ENCODE results near the gene AANAT.
A peak's percentile ranks its signal among the peaks of the same experiment; 100 is the strongest.
"Not testable (repeated sequence)": the region's sequence is repeated elsewhere in the genome, so short reads cannot be mapped to it uniquely, and the experiment has no call there.

AANAT gene

GRCh38 chr17:76500074-76500746 is 32.8 kb downstream of the AANAT start:
- Mint-ChIP-seq H3K27ac (no peak overlapping the region), H3K4me1 (ENCODE audit: low read depth) (peaks cover 33% of the 10 kb centered on the region), H3K36me3 (no peaks in the 10 kb centered on the region), H3K9me3 (ENCODE audit: low read depth) (no peaks in the 10 kb centered on the region), H3K27me3 (no peaks in the 10 kb centered on the region), H3K4me3 (peak overlapping the region; percentile 91)

GRCh38 chr17:76500747-76501017 is 33.3 kb downstream of the AANAT start:
- H3K27ac Mint-ChIP-seq: no peak overlapping the region
- no peaks in the 10 kb centered on the region for H3K36me3 Mint-ChIP-seq
- no peaks in the 10 kb centered on the region for H3K27me3 Mint-ChIP-seq
- peak overlapping the region; percentile 91 for H3K4me3 Mint-ChIP-seq
- peaks cover 33% of the 10 kb centered on the region for H3K4me1 Mint-ChIP-seq (ENCODE audit: low read depth)
- no peaks in the 10 kb centered on the region for H3K9me3 Mint-ChIP-seq (ENCODE audit: low read depth)

GRCh38 chr17:76501018-76501826 is 33.8 kb downstream of the AANAT start, which contains the start of gene RHBDF2:
TSS of gene RHBDF2 (minus strand) at chr17:76501423. CDS start at chr17:76481524, 19,899 bp downstream.
- peak within 1 kb of the TSS; percentile 91 for H3K4me3 Mint-ChIP-seq
- no peaks in the 10 kb centered on the region for H3K36me3 Mint-ChIP-seq
- H3K9me3 Mint-ChIP-seq (ENCODE audit: low read depth): no peaks in the 10 kb centered on the region
- H3K4me1 Mint-ChIP-seq (ENCODE audit: low read depth): peaks cover 33% of the 10 kb centered on the region
- H3K27me3 Mint-ChIP-seq: no peaks in the 10 kb centered on the region
- H3K27ac Mint-ChIP-seq: peak within 1 kb of the TSS; percentile 86

- peak overlapping the region; percentile 86 for H3K27ac Mint-ChIP-seq
Observed at GRCh38 chr17:76501827-76502307, 34.5 kb downstream of the AANAT start.

GRCh38 chr17:76502341-76503211 is 35.2 kb downstream of the AANAT start:
- Mint-ChIP-seq H3K4me3 (no peak overlapping the region), H3K36me3 (no peaks in the 10 kb centered on the region), H3K9me3 (ENCODE audit: low read depth) (no peaks in the 10 kb centered on the region), H3K4me1 (ENCODE audit: low read depth) (peaks cover 31% of the 10 kb centered on the region), H3K27me3 (no peaks in the 10 kb centered on the region), H3K27ac (no peak overlapping the region)

More at GRCh38 chr17:76501827-76502307, 34.5 kb downstream of the AANAT start:
- no peaks in the 10 kb centered on the region for H3K9me3 Mint-ChIP-seq (ENCODE audit: low read depth)
- H3K4me1 Mint-ChIP-seq (ENCODE audit: low read depth): peaks cover 33% of the 10 kb centered on the region
- no peaks in the 10 kb centered on the region for H3K36me3 Mint-ChIP-seq
- H3K27me3 Mint-ChIP-seq: no peaks in the 10 kb centered on the region
- H3K4me3 Mint-ChIP-seq: peak overlapping the region; percentile 85

- H3K9me3 Mint-ChIP-seq (ENCODE audit: low read depth): no peaks in the 10 kb centered on the region
- peaks cover 19% of the 10 kb centered on the region for H3K4me1 Mint-ChIP-seq (ENCODE audit: low read depth)
- no peaks in the 10 kb centered on the region for H3K27me3 Mint-ChIP-seq
- H3K27ac Mint-ChIP-seq: peak overlapping the region; percentile 70
- no peaks in the 10 kb centered on the region for H3K36me3 Mint-ChIP-seq
- no peak overlapping the region for H3K4me3 Mint-ChIP-seq
Observed at GRCh38 chr17:76504117-76504516, 36.7 kb downstream of the AANAT start.

- Mint-ChIP-seq H3K27me3 (no peaks in the 10 kb centered on the region), H3K27ac (peak overlapping the region; percentile 34), H3K36me3 (no peaks in the 10 kb centered on the region), H3K4me3 (no peak overlapping the region), H3K4me1 (ENCODE audit: low read depth) (peaks cover 11% of the 10 kb centered on the region), H3K9me3 (ENCODE audit: low read depth) (no peaks in the 10 kb centered on the region)
Observed at GRCh38 chr17:76506408-76507345, 39.3 kb downstream of the AANAT start.

- not testable (repeated sequence) for H3K36me3 Mint-ChIP-seq; H3K9me3 Mint-ChIP-seq (ENCODE audit: low read depth); H3K4me3 Mint-ChIP-seq; H3K27me3 Mint-ChIP-seq
- H3K27ac Mint-ChIP-seq: peak overlapping the region; percentile 50
- peaks cover 16% of the 10 kb centered on the region for H3K4me1 Mint-ChIP-seq (ENCODE audit: low read depth)
Observed at GRCh38 chr17:76508472-76509063, 41.2 kb downstream of the AANAT start.

GRCh38 chr17:76510831-76511244 is 43.4 kb downstream of the AANAT start:
- Mint-ChIP-seq H3K9me3 (ENCODE audit: low read depth) (no peaks in the 10 kb centered on the region), H3K27me3 (no peaks in the 10 kb centered on the region), H3K36me3 (no peaks in the 10 kb centered on the region), H3K4me1 (ENCODE audit: low read depth) (peaks cover 28% of the 10 kb centered on the region), H3K27ac (no peak overlapping the region), H3K4me3 (no peak overlapping the region)

- Mint-ChIP-seq H3K4me1 (ENCODE audit: low read depth) (peaks cover 32% of the 10 kb centered on the region), H3K9me3 (ENCODE audit: low read depth) (no peaks in the 10 kb centered on the region), H3K4me3 (no peak overlapping the region), H3K27me3 (no peaks in the 10 kb centered on the region), H3K36me3 (no peaks in the 10 kb centered on the region), H3K27ac (no peak overlapping the region)
Observed at GRCh38 chr17:76511668-76512365, 44.4 kb downstream of the AANAT start.

- Mint-ChIP-seq H3K36me3 (no peaks in the 10 kb centered on the region), H3K4me1 (ENCODE audit: low read depth) (peaks cover 32% of the 10 kb centered on the region), H3K27ac (peak overlapping the region; percentile 75), H3K4me3 (no peak overlapping the region), H3K27me3 (no peaks in the 10 kb centered on the region), H3K9me3 (ENCODE audit: low read depth) (no peaks in the 10 kb centered on the region)
Observed at GRCh38 chr17:76512366-76513305, 45.2 kb downstream of the AANAT start.

- Mint-ChIP-seq H3K9me3 (ENCODE audit: low read depth) (no peaks in the 10 kb centered on the region), H3K4me3 (no peak overlapping the region), H3K27me3 (no peaks in the 10 kb centered on the region), H3K27ac (peak overlapping the region; percentile 75), H3K36me3 (no peaks in the 10 kb centered on the region), H3K4me1 (ENCODE audit: low read depth) (peaks cover 37% of the 10 kb centered on the region)
Observed at GRCh38 chr17:76513306-76513692, 45.9 kb downstream of the AANAT start.
